GM15510 (cell line): ENCODE data around the gene CFAP77.

Source experiments
- POLR2A ChIP-seq: IDR thresholded peaks from 3 replicates; pipeline ENCODE4 v1.6.1; 2011; ENCODE audit warnings: borderline replicate concordance; ENCODE audit not compliant: insufficient read length; ENCODE audit errors: extremely low read depth

Gene CFAP77

DNA sequence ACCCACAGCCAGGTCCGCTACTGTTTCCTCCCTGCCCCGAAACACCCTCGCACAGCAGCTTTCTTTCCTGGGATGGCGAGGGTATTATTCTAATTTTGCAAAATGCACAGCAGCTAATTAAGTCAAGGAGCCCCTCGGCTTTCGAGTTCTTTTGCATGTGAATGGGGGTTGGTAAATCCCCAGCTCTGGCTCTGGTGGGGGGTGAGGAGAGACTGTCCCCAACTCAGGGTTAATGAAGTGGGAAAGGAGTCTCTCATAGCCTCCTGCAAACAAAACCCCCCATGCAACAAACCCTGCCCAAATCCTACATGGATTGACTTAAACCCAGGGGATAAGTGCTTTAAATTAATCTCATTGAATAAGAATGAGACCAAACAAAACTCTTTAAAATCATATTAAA is 181.2 kb downstream of the CFAP77 start:
- no peak for TF ChIP-seq POLR2A

DNA sequence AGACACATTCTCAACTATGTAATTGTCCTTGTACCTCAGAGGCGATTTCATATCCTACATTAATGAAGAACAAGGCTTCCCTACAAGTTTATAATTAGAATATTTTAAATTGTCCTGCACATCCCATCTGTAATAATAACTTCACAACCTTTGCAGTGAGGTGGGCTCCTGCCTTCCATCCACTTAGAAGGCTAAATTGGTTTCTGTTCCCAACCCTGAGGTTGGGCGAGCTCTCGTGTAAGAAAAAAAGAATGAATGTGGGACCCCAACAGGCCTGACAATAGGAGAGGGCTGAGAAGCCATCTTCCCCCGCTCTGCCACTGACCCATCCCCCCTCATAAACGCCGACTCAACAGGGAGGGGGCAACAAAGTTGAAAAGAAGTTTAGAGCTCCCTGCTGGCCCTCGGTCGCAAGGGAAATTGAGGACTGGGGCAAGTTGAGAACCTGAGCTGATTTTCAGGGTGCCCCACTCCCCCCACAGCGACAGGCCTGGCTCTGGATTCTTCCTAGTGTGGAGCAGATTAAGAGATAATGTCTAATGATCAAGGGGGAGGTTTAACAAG is 181.8 kb downstream of the CFAP77 start:
- no peak for TF ChIP-seq POLR2A

DNA sequence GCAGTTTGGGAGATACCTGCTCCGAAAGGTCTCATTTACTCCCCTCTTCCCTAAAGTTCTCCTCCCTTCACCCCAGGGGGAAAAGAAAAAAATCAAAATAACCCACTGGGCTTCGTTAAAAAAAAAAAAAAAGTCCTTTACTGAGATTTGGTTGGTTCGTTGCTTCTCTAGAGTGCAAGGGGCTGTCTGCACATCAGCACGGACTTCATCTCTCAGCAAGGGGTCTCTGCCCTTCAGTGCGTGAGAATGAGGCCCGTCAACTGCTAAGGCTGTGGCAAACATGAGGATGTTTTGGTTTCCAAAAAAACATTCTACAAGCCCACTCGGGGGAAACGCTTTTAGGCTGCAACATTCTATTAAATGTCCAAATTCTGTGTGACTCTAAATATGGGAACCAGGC is 182.4 kb downstream of the CFAP77 start:
- TF ChIP-seq POLR2A, result no peak

DNA sequence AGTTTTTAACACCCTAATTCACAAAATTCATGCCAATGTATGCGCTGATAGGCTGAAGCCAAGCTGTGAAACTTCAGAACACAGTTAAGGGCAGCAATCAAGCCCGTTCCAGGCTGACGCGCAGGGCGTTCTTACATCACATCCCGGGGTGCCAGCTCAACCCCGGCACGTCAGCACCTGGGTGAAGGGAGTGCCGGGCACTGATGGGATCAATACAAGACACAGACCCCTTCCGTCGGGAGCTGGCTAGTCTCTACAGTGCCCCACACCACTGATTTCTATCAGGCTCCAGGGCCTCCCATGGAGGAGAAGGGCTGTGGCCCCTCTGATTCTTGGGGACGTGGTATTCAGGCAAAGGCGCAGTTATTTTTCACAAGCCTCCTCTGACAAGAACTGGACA is 184.4 kb downstream of the CFAP77 start:
- TF ChIP-seq POLR2A, result no peak

DNA sequence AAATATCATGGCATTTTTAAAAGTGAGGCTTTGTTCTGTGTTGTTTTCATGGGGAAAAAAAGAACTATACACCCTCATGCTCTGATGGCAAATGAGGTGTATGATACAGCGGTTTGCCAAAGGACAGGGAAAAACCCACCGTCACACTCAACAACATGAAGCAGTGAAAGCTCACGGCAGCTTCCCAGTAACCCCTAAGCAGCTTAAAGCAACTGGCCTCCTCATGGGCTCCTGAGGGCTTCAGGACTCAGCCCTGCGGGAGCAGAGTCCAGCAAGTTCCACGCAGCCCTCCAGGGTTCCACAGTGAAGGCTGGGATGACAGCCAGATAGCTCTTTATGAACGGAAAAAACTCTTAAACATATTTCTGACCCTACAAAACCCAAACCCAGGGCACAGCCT is 185.3 kb downstream of the CFAP77 start:
- TF ChIP-seq POLR2A, result no peak

DNA sequence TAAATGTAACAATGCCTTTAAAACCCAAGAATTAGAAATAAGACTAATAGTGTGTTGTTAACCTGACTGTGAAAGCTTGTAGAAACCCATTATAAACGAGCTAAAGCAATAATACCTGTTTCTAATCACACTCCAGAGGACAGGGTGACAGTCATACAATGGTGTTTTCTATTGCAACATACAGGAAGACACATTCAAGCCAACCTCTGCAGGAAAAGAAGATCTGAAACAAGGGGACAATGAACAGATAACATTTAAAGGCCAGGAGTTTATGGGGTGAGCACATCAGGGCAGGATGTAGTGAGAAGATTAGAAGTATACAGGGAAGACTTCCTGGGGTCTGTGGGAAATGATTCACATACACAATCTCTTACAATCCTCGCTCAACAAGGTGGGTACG is 186.2 kb downstream of the CFAP77 start:
- no peak for TF ChIP-seq POLR2A

DNA sequence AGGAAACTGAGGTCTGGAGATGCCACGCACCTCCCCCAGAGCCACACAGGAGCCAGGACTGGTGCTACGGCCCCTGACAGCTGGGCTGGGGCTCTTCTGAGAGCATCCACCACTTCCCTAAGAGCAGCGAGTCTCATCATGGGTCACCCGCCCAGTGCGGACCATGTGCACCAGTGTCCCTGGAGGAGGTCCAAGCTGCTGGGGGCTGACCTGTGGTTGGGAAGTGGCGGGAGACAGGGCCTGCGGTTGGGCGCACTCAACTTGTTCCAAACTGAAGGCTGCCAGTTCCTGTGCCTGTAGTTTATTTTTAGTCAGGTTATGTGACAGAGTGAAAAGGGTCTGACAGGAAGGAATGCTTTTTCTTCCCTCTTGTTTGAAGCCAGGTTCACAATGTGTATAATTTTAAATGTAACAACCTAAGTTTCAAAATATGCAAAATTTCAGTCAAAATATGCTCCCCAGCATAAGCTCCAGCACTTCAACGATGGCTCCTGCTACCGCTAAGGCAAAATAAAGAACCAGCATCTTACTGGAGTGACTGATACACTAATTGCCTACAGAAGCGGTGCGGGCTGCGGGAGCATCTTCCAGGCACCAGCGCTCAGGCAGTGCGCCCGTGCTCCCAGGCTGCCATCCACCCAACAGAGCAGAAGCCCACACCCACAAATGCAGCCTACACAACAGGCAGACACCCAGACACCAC is 187.2 kb downstream of the CFAP77 start:
- TF ChIP-seq POLR2A, result no peak

DNA sequence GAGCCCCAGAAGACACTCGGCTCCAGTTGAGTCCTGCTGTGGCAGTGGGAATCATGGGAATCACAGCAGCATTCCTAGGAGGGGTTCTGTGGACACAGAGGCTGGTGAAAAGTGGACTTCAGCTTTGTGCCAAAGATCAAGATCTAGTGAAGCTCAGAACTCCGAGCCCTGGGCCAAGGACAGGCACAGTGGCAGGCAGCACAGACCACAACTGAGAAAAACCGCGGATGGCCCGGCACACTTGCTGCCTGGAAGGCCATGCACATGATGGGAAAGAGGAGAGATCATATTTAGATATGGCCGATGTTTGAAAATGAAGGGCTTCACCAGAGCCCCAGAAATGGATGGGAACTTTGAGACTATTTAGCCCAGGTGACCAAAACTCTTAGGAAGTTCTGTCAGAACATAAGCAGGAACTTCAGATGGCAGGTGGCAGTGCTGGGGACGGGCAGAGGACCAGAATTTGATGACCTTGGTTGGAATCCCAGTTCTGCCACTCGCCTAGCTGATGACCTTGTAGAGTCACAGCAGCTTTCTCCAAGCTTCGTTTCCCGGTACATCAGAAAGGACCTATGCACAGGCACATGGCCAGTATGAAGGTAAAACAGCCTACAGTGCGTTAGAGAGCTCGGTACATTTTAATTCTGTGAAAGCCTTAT is 190.4 kb downstream of the CFAP77 start:
- no peak for TF ChIP-seq POLR2A

DNA sequence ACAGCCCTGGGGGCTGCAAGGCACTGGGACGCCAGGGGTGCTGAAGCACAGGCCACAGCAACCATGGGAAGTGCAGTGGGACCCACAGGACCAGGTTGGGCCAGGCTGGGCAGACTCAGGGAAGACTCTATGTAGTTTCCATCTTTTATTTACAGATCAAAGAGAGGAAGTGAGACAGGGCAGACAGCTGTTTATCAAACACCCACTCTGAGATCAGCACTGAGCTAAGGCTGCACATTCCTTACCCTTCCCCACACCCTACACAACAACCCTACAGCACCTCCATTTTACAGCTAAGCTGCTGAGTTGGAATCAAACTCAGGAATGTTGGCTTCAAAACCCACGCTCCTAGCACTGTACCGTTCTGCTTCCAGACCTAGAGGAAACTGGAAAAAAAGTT is 192.2 kb downstream of the CFAP77 start:
- TF ChIP-seq POLR2A, result no peak

DNA sequence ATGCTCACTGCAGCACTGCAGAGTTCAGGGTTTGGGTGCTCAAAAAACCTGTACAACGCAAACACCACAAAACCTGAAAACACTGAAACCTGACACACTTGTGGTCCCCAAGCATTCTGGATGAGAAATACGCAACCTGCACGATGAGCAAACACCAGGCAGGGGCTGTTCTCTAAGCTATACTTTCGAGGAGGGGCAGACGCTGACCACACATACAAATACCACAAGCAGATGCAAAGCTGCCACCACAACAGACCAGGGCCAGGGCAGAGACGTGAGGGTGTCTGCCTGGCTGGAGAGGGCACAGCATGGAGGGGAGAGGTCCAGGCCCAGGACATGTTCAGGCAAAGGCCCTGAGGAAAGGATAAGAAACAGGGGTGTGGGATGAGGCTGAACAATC is 195.4 kb downstream of the CFAP77 start:
- TF ChIP-seq POLR2A, result no peak

DNA sequence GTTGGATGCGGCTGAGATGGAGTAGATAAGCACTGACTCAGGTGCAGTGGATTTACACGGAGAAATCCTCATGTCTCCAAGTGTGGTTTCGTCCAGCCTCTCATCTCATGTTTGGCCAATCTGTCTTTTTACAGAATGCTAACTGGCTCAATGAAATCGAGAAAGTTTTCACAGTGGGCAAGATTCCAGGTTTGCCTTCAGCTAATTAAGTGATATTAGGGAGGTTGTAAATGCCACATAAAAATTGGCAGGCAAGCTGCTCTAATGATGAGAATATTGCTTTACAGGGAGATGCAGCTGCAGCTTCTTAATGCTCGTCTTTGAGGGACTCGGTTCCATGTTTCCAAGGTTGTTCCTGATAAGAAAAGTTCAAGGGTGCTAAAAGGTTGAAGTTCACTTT is 196.1 kb downstream of the CFAP77 start:
- TF ChIP-seq POLR2A, result no peak

DNA sequence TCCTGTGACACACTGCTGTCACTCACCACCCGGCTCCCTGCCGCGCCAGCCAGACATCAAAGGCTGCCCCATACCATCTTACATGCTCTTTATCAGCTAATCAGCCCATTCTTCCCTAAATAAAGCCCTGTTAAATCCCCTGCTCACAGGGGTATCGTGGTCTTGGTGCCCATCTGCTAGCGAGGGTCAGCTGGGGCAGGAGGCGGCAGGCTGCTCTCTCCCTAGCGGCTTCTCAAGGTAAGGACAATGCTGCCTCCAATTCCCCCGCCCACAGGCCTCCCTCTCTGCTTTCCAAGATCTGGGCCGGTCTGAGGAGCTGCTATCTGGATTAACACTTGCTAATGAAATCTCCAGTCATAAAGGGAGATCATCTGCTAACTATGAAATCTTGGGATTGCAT is 199.2 kb downstream of the CFAP77 start:
- TF ChIP-seq POLR2A, result no peak

DNA sequence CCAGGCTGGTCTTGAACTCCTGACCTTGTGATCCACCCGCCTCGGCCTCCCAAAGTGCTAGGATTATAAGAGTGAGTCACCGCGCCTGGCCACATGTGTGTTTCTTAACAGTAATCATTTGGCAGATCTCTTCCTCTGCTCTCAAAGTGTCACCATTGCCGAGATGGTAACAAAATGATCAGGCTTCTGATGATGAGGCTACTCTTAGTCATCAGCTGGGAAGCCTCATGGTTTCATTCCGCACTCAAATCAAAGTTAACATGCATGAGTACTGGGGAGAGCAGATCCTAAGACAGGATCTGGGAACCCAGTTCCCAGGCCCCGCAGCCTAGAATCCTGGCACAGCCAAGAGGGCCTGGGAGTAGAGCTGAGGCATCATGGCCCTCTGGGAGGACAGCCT is 199.8 kb downstream of the CFAP77 start:
- TF ChIP-seq POLR2A, result no peak

DNA sequence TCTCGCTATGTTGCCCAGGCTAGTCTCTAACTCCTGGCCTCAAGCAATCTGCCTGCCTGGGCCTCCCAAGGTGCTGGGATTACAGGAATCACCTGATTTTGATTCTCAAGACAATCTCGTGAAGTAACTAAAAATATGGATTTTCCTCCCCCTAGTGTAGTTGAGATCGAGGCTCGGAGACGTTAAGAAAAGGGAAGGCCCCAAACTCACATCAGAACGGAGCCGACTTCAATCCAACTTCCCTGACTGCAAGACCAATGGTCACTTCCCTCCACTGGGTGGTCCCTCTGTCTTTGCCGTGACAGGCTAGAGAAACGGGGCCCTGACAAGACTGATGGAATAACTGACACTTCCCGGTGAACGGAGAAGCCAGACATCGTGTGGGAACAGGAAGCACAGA is 200.7 kb downstream of the CFAP77 start:
- TF ChIP-seq POLR2A, result no peak

DNA sequence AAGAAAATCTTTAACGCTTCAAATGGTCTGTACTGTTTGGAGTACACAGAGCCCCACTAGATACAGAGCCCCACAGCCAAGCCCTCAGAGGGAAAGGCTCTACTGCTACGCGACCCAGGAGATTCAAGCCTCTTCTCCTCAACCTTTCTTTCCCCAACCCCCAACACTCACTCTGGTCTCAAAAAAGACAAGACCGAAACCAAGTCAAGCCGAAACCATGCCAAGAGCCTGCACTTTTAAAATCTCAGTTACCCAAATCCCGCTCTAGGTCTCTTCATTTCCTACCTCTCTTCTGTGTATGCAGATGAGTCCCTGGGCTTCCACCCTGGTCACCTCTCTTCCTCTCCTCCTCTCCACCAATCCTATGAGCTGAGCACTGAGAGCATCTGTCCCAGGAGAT is 204.3 kb downstream of the CFAP77 start:
- no peak for TF ChIP-seq POLR2A

DNA sequence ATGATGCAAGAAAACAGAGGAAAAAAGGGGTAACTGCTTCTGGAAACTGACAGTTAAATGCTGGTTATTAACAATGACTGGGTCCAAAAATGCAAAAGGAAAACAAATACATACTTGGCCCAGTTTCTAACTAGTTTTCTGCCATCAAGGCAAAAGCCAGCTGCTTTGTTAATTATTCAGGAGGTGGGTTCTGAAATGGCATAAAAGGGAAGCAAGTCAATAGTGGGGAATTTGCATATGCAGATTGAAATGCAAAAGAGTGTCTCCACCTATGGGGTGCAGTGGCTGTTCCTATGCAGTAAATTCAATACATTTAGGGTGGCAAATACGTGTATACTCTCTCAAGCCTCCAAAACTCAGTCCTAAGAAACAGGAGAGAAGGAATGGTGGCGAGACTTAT is 205.8 kb downstream of the CFAP77 start:
- TF ChIP-seq POLR2A, result no peak

DNA sequence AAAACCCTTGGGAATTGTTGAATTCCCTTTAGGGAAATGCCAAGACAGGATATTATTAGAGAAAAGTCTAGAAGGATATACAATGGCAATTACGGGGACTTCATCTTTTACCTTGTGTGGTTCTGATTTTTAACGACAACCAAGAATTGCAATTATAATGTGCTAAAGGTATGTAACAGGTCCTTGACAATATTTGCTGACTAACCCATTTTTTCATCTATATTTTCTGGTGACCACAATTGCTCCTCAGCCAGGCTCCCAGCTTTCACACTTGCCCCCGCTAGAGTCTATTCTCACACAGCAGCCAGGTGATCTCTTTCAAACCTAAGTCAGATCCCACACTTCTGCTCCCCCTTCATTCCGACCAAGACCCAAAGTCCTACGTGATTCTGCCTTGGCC is 206.7 kb downstream of the CFAP77 start:
- TF ChIP-seq POLR2A, result no peak

DNA sequence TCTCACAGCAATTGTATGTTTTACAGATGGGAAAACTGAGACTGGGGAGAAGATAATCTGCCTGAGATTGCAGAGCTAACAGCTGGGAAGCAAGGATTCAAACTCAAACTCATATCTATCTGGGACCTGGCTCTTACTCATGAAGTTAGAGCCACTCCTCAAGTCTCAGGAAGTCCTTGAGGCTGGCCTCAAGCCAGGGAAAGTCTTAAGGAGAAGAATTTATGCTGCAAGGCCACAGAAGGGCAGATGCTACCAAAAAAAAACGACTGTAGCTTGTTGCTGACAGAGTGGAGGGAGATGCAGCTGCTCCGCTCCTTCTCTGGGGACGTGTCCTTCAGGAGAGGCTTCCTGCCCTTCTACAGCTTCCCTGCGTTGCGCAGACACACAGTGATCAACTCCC is 212.1 kb downstream of the CFAP77 start:
- no peak for TF ChIP-seq POLR2A
